T-helper 1 cell treated with Interleukin-12 subunit alpha and Interleukin-12 subunit beta and Interleukin-4 antibody, amounts not matched to agents 30 μg/mL and 1 μg/mL, for 36 hours (primary cell): ENCODE data around the gene SH2D7.

Source experiments
- H3K27ac Mint-ChIP-seq: one replicate; pipeline ENCODE4 v1.8.0; 2021; ENCODE audit warnings: mild to moderate bottlenecking, mixed read lengths
- H3K27me3 Mint-ChIP-seq: one replicate; pipeline ENCODE4 v1.8.0; 2021; ENCODE audit warnings: low read depth, mixed read lengths
- H3K36me3 Mint-ChIP-seq: one replicate; pipeline ENCODE4 v1.8.0; 2021; ENCODE audit warnings: low read depth, mixed read lengths
- H3K4me1 Mint-ChIP-seq: one replicate; pipeline ENCODE4 v1.8.0; 2021; ENCODE audit warnings: low read depth, mixed read lengths
- H3K4me3 Mint-ChIP-seq: one replicate; pipeline ENCODE4 v1.8.0; 2021; ENCODE audit warnings: mild to moderate bottlenecking, moderate library complexity, mixed read lengths
- H3K9me3 Mint-ChIP-seq: one replicate; pipeline ENCODE4 v1.8.0; 2021; ENCODE audit warnings: mixed read lengths

SH2D7 gene

DNA sequence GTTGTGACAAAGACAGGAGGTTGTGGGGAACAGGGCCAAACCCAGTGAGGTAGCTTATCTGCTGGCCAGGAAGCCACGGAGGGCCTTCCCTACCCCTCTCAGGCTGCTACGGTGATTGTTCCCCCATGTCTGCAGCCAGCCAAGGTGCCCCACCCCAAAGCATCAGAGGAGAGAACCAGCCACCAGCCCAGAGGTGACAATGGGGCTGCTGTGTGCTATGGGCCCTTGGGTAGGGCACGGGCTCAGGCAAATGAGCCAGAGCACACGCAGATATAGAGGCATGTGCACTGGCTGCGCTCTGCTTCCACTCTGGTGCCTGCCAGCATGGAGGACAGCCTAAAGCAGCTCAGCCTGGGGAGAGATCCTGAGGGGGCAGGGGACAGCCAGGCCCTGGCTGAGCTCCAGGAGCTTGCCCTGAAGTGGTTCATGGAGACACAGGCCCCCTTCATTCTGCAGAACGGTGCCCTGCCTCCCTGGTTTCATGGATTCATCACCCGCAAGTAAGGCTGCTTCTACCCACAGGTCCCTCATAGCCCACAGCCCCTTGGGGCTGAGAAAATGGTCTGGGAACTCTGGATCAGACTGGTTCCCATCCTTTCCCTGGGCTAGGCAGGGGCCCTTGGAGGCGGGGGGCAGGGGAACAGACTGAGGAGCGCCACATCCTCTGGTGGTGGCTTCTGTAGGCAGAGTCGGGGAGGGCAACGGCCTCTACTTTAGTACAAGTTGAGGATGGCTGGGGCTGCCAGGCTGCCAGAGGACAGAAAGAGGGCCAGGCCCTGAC is at the start of gene SH2D7:
Gene SH2D7 (plus strand): TSS at position 301 of the 781 bp plus-strand sequence. CDS start 24 bp downstream, at position 325.
- peaks cover 37% of the 10 kb centered on the region for H3K4me1 Mint-ChIP-seq
- H3K27ac Mint-ChIP-seq: peak within 1 kb of the TSS; percentile 34
- H3K4me3 Mint-ChIP-seq: peak within 1 kb of the TSS; percentile 5
- peaks cover 4% of the 10 kb centered on the region for H3K27me3 Mint-ChIP-seq
- H3K36me3 Mint-ChIP-seq: no peaks in the 10 kb centered on the region
- no peaks in the 10 kb centered on the region for H3K9me3 Mint-ChIP-seq

DNA sequence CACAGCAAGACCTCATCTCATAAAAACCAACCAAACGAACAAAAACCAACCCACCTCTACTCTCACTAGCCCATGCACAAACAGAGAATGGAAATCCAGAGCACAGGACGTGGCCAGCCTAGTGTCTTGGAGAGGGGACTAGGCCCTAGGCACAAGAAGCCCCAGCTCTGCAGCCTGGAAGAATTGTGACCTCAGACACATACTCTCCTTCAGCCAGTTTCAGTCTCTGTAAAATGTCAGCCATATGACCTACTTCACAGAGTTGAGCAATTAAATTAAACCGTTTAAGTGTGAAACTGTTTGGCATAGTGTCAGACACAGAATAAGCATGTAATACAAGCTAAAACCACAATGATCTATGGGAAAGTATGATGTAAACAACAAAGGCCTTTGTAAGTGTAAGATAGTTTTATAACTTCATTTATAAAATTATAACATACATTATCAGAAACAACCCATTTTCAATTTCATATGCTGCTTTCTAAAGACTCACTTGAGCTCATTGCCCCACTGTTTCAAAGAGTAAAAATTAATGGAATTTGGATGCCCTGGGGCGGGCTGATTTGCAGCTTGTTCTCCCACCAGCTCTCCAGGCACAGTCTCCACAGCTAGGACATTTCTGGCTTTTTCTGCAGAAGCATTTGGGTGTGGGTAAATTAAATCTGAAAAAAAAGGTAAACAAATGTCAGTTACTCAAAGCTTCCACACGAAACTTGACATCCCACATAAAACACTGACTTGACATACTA is 47.8 kb upstream of the SH2D7 start:
- H3K4me3 Mint-ChIP-seq: peak overlapping the region; percentile 68

GRCh38 chr15:78045189-78045588 is 47.2 kb upstream of the SH2D7 start:
- no peaks in the 10 kb centered on the region for H3K27me3 Mint-ChIP-seq
- peak overlapping the region; percentile 38 for H3K4me3 Mint-ChIP-seq
- H3K9me3 Mint-ChIP-seq: no peaks in the 10 kb centered on the region
- H3K36me3 Mint-ChIP-seq: peaks cover 34% of the 10 kb centered on the region
- peaks cover 80% of the 10 kb centered on the region for H3K4me1 Mint-ChIP-seq
- H3K27ac Mint-ChIP-seq: peak overlapping the region; percentile 82

More for the DNA sequence above, 47.8 kb upstream of the SH2D7 start:
- H3K4me1 Mint-ChIP-seq: peaks cover 80% of the 10 kb centered on the region
- H3K9me3 Mint-ChIP-seq: no peaks in the 10 kb centered on the region
- H3K27ac Mint-ChIP-seq: peak overlapping the region; percentile 95
- no peaks in the 10 kb centered on the region for H3K27me3 Mint-ChIP-seq
- peaks cover 39% of the 10 kb centered on the region for H3K36me3 Mint-ChIP-seq

DNA sequence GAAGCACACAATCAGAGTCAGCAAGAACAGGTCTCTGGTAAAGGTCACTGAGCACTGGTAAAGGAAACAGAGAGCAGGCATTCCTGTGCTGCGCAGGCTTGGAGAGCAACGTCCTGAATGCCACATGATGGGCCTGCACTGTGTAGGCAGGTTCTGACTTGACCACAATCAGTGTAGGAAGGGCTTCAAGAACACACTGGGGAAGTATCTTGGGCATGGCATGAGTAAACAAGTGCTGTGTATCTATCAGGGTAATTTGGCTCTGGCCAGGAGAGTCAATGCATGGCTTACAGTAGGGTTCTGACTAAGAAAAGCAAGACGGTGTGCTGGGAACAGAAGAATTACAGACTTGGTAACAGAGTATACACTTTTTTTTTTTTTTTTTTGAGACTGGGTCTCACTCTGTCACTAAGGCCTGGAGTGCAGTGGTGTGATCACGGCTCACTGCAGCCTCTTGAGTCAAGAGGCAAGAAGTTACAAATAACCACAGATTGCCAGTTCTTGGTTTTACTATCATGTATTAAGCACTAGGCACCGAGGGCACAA is 45.5 kb upstream of the SH2D7 start:
- Mint-ChIP-seq H3K27ac (peak overlapping the region; percentile 98), H3K9me3 (no peaks in the 10 kb centered on the region), H3K4me3 (peak overlapping the region; percentile 60), H3K36me3 (peaks cover 35% of the 10 kb centered on the region), H3K4me1 (peaks cover 85% of the 10 kb centered on the region), H3K27me3 (no peaks in the 10 kb centered on the region)

DNA sequence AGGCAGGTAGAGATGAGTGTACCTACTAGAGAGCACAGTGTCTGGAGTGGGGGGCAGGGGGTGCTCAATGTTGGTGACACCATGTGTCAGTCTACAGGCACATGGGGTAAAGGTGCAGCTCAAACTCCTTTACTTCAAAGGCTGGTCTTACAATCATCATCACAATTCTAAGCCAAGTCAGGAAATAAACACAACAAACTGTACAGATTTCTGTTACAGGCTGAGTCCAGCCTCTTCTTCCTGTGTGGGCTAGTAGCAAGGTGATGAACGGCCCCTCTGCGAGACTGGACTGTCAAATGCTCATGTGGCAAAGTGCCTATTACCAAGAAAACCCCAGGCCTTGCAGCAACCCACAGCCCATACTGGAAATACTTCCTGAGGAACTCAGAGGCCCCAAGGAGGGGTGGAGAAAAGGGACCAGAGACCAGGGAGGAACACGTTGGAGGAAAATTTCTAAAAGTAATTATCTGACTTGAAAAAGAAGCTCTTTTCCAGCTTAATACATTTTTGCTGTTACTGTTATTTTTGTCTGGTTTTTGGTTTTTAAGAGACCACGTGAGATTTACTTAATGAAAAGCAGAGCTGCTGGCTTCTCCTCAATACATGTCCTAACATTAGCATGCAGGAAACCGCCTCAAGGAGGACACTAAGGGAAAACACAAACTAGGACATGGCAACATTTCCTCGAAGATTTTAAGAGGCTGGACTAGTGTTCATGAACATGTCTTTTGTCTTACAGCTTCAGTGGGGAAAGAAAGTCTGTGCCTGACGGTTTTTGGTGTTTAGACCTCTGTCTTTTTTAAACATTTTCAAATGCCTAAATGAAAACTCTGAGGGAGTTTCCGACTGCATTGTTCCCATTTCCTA is 44.4 kb upstream of the SH2D7 start:
- peak overlapping the region; percentile 98 for H3K27ac Mint-ChIP-seq
- peak overlapping the region; percentile 60 for H3K4me3 Mint-ChIP-seq
- H3K27me3 Mint-ChIP-seq: no peaks in the 10 kb centered on the region
- H3K4me1 Mint-ChIP-seq: peaks cover 85% of the 10 kb centered on the region
- H3K36me3 Mint-ChIP-seq: peaks cover 36% of the 10 kb centered on the region
- no peaks in the 10 kb centered on the region for H3K9me3 Mint-ChIP-seq

DNA sequence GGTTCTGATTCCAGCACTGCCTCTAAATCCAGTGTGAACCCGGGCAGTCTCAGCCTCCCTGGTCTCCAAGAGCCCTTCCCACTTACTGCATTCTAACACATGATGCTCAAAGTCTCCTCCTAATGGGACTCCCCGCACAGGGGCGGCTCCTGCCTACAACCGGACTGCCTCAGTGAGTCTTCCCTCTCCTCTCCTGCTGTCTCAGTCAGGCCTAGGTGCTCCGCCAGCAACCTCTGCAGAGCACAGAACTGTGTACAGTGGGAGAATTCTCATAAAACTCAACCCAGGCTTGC is 43.8 kb upstream of the SH2D7 start:
- no peaks in the 10 kb centered on the region for H3K9me3 Mint-ChIP-seq
- peaks cover 85% of the 10 kb centered on the region for H3K4me1 Mint-ChIP-seq
- peak overlapping the region; percentile 98 for H3K27ac Mint-ChIP-seq
- no peak overlapping the region for H3K4me3 Mint-ChIP-seq
- H3K27me3 Mint-ChIP-seq: no peaks in the 10 kb centered on the region
- peaks cover 40% of the 10 kb centered on the region for H3K36me3 Mint-ChIP-seq

DNA sequence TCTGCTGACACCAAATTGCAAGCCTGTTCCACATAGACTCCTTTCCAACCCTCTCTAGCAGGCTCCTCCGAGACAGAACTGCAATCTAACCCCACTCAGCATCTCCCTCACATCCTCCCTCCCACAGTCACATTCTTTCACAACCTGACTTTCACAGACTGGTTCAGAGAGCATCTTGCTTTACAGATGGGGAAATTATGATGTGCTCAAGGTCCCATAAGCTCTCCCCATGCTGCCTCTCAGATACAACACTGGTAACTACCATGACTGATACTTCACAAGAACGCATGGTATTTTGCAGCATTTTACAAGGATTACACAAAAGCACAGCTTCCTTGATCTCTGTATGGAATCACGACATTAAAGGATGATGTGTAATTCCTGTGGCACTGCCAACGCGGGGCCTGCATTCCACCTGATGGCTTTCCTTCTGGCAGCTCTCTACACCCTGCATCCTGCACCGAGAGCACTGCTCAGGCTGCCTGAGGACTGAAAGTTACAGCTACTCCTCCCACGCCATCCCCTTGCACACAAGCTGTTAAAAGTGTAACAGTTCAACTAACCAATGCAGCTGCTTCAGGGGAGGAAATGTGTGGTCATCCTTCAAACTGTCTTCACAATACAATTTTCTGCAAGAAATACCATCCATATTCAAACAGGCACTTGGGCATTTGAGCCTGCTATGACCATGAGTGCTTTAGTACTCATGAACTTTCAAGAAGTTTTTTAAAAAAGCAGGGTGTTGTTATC is 42.5 kb upstream of the SH2D7 start:
- H3K4me1 Mint-ChIP-seq: peaks cover 81% of the 10 kb centered on the region
- H3K9me3 Mint-ChIP-seq: no peaks in the 10 kb centered on the region
- H3K27ac Mint-ChIP-seq: peak overlapping the region; percentile 98
- H3K27me3 Mint-ChIP-seq: no peaks in the 10 kb centered on the region
- peaks cover 37% of the 10 kb centered on the region for H3K36me3 Mint-ChIP-seq
- peak overlapping the region; percentile 81 for H3K4me3 Mint-ChIP-seq

- H3K36me3 Mint-ChIP-seq: peaks cover 37% of the 10 kb centered on the region
- peaks cover 83% of the 10 kb centered on the region for H3K4me1 Mint-ChIP-seq
- H3K9me3 Mint-ChIP-seq: no peaks in the 10 kb centered on the region
- no peaks in the 10 kb centered on the region for H3K27me3 Mint-ChIP-seq
- peak overlapping the region; percentile 81 for H3K4me3 Mint-ChIP-seq
- peak overlapping the region; percentile 98 for H3K27ac Mint-ChIP-seq
These were observed 41.9 kb upstream of the SH2D7 start for GRCh38 chr15:78050441-78050809.

DNA sequence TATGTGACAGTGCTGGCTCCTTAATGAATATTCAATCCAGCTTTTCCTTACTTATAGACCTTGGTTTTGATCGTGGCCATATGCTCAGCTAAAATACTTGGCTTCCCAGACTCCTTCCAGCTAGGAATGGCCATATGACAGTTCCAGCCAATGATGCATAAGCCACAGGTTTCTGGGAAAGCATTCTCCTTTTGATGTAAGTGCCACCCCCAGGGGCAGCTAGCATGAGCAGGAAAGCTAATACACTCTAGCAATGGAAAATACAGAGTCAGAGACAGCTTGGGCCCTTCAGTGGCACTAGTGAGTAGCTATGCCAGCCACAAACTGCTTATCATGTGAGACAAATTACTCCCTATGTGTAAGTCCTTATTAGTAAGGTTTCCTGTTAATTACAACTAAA is 41.5 kb upstream of the SH2D7 start:
- Mint-ChIP-seq H3K4me3 (no peak overlapping the region), H3K27ac (peak overlapping the region; percentile 98), H3K9me3 (no peaks in the 10 kb centered on the region), H3K36me3 (peaks cover 40% of the 10 kb centered on the region), H3K27me3 (no peaks in the 10 kb centered on the region), H3K4me1 (peaks cover 87% of the 10 kb centered on the region)

GRCh38 chr15:78051596-78051995 is 40.8 kb upstream of the SH2D7 start:
- H3K4me1 Mint-ChIP-seq: peaks cover 86% of the 10 kb centered on the region
- peak overlapping the region; percentile 98 for H3K27ac Mint-ChIP-seq
- H3K4me3 Mint-ChIP-seq: peak overlapping the region; percentile 43
- peaks cover 41% of the 10 kb centered on the region for H3K36me3 Mint-ChIP-seq
- no peaks in the 10 kb centered on the region for H3K27me3 Mint-ChIP-seq
- H3K9me3 Mint-ChIP-seq: no peaks in the 10 kb centered on the region

DNA sequence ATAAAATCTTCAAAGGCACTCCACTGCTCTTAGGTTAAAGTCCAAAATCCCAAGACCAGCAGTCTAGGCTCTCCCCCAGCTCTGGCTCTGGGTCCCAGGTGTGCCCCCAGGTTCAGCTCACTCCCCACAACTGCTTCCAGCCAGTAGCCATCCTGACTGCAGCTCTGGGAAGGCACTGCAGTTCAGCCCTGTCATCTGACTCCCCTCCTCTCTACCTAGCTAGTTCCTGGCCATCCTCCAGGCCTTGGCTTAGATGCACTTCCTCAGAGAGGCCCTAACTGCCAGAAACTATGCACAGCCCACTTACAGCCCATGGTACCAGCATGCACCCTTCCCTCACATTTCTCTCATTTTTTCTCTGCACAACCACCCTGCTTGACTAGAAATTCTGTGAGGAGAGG is 40.4 kb upstream of the SH2D7 start:
- Mint-ChIP-seq H3K36me3 (peaks cover 37% of the 10 kb centered on the region), H3K27ac (peak overlapping the region; percentile 98), H3K27me3 (no peaks in the 10 kb centered on the region), H3K4me1 (peaks cover 86% of the 10 kb centered on the region), H3K9me3 (no peaks in the 10 kb centered on the region), H3K4me3 (peak overlapping the region; percentile 43)

DNA sequence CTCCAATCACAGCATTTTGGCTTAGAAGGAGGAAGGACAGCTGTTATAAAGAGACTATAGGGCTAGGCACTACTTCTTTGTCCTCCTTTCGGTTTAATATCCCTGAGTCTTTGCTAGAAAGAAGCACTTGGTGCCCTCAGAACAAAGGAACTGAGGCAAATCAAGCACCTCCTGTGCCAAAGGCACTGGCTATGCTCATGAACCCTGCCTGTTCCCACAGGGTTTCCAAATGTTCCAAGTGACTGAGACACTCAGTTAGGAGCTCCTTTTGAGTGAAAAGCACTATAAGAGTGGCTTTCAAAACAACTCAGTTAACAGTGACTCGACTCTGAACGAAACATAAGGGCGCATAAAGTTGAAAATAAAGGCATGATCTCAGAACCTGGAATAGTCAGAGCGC is 39.8 kb upstream of the SH2D7 start:
- H3K4me1 Mint-ChIP-seq: peaks cover 82% of the 10 kb centered on the region
- no peaks in the 10 kb centered on the region for H3K9me3 Mint-ChIP-seq
- no peaks in the 10 kb centered on the region for H3K27me3 Mint-ChIP-seq
- peaks cover 37% of the 10 kb centered on the region for H3K36me3 Mint-ChIP-seq
- peak overlapping the region; percentile 43 for H3K4me3 Mint-ChIP-seq
- H3K27ac Mint-ChIP-seq: peak overlapping the region; percentile 98

- no peaks in the 10 kb centered on the region for H3K9me3 Mint-ChIP-seq
- no peaks in the 10 kb centered on the region for H3K27me3 Mint-ChIP-seq
- no peak overlapping the region for H3K27ac Mint-ChIP-seq
- H3K4me1 Mint-ChIP-seq: peaks cover 84% of the 10 kb centered on the region
- H3K4me3 Mint-ChIP-seq: no peak overlapping the region
- H3K36me3 Mint-ChIP-seq: peaks cover 36% of the 10 kb centered on the region
These were observed 37.8 kb upstream of the SH2D7 start for GRCh38 chr15:78054518-78054917.

- peak overlapping the region; percentile 4 for H3K4me3 Mint-ChIP-seq
- peak overlapping the region; percentile 23 for H3K27ac Mint-ChIP-seq
- peaks cover 84% of the 10 kb centered on the region for H3K4me1 Mint-ChIP-seq
- peaks cover 36% of the 10 kb centered on the region for H3K36me3 Mint-ChIP-seq
- H3K9me3 Mint-ChIP-seq: no peaks in the 10 kb centered on the region
- H3K27me3 Mint-ChIP-seq: no peaks in the 10 kb centered on the region
These were observed 37.4 kb upstream of the SH2D7 start for GRCh38 chr15:78054966-78055365.
